Measurements from ENCODE around the gene CEP131.
A peak's percentile ranks its signal among the peaks of the same experiment; 100 is the strongest.

Gene CEP131

GRCh38 chr17:81179861-81180260 is 42.9 kb downstream of the CEP131 start:
- CTCF ChIA-PET: no interaction called here

GRCh38 chr17:81179220-81179619 is 43.5 kb downstream of the CEP131 start:
- CTCF ChIA-PET: no interaction called here
- no peaks in the 10 kb centered on the region for H3K9me3 ChIP-seq (ENCODE audit: control insufficient read depth, insufficient read depth, low read depth, low read length)
- POLR2A ChIA-PET: interaction anchor here (0.5 to 1.5 kb wide), 2 partner anchors 44 to 68 kb away, joined by 4 to 6 read pairs; partner anchors contain the start of gene CEP131
- no peak overlapping the region for H3K4me3 ChIP-seq (ENCODE audit: low read depth, low read length)
- TF ChIP-seq ZFHX2 (tag by site-specific recombination; conservative IDR thresholded peaks at IDR 0.05): no peak
- no peak for TF ChIP-seq SETDB1 (IDR thresholded peaks at IDR 0.05; ENCODE audit: insufficient read length, low read length)
- TF ChIP-seq ZBTB48 (tag by site-specific recombination; IDR thresholded peaks at IDR 0.05): no peak
- no peak for TF ChIP-seq KLF7 (tag by site-specific recombination; IDR thresholded peaks at IDR 0.05; ENCODE audit: borderline replicate concordance)
- TF ChIP-seq ZNF24 (tag by site-specific recombination; IDR thresholded peaks at IDR 0.05): no peak
- TF ChIP-seq SCRT2 (tag by site-specific recombination; IDR thresholded peaks at IDR 0.05): no peak
- no peak for TF ChIP-seq ZNF514 (tag by site-specific recombination; IDR thresholded peaks at IDR 0.05)
- TF ChIP-seq ZNF37A (tag by site-specific recombination; IDR thresholded peaks at IDR 0.05): no peak
- no peak for TF ChIP-seq ZNF175 (tag by site-specific recombination; IDR thresholded peaks at IDR 0.05)
- TF ChIP-seq ZNF211 (tag by site-specific recombination; IDR thresholded peaks at IDR 0.05; ENCODE audit: low read depth): no peak
- TF ChIP-seq ZNF645 (tag by site-specific recombination; IDR thresholded peaks at IDR 0.05): no peak
- no peak for TF ChIP-seq ZNF223 (tag by site-specific recombination; IDR thresholded peaks at IDR 0.05)
- TF ChIP-seq ZNF366 (tag by site-specific recombination; conservative IDR thresholded peaks at IDR 0.05): no peak
- no peak for TF ChIP-seq ZSCAN30 (tag by site-specific recombination; IDR thresholded peaks at IDR 0.05)
- no peak for TF ChIP-seq ZBTB17 (tag by site-specific recombination; IDR thresholded peaks at IDR 0.05)
- TF ChIP-seq ZNF639 (tag by site-specific recombination; IDR thresholded peaks at IDR 0.05): no peak
- no peak for TF ChIP-seq INSM2 (tag by site-specific recombination; IDR thresholded peaks at IDR 0.05)
- no peaks in the 10 kb centered on the region for H3K36me3 ChIP-seq (ENCODE audit: control insufficient read depth in 2 of 2, insufficient read depth in 1 of 2, low read length in 2 of 2)
- no peaks in the 10 kb centered on the region for H3K4me1 ChIP-seq (ENCODE audit: control insufficient read depth, insufficient read depth, low read length)
- H3K27ac ChIP-seq (ENCODE audit: extremely low read depth, low read depth, low read length): no peak overlapping the region

More at GRCh38 chr17:81179861-81180260, 42.9 kb downstream of the CEP131 start:
- Histone ChIP-seq H3K27ac (ENCODE audit: extremely low read depth, low read depth, low read length) (no peak overlapping the region), H3K4me3 (ENCODE audit: low read depth, low read length) (no peak overlapping the region), H3K36me3 (ENCODE audit: control insufficient read depth in 2 of 2, insufficient read depth in 1 of 2, low read length in 2 of 2) (no peaks in the 10 kb centered on the region), H3K9me3 (ENCODE audit: control insufficient read depth, insufficient read depth, low read depth, low read length) (no peaks in the 10 kb centered on the region), H3K4me1 (ENCODE audit: control insufficient read depth, insufficient read depth, low read length) (no peaks in the 10 kb centered on the region)
- no peak for TF ChIP-seq GFI1B (tag by site-specific recombination; IDR thresholded peaks at IDR 0.05)
- TF ChIP-seq GLIS2 (tag by site-specific recombination; IDR thresholded peaks at IDR 0.05): peak; percentile 47
- POLR2A ChIA-PET: interaction anchor here (1.5 kb wide), 1 partner anchor 43 kb away, joined by 6 read pairs; the partner anchor contains the start of gene CEP131
